T-helper 9 cell (primary cell): Measurements from ENCODE around the gene EFCAB8.

Source experiments
- DNase-seq: peaks from one replicate; pipeline ENCODE4 v3.0.0-alpha.2; 2020

EFCAB8 gene

DNA sequence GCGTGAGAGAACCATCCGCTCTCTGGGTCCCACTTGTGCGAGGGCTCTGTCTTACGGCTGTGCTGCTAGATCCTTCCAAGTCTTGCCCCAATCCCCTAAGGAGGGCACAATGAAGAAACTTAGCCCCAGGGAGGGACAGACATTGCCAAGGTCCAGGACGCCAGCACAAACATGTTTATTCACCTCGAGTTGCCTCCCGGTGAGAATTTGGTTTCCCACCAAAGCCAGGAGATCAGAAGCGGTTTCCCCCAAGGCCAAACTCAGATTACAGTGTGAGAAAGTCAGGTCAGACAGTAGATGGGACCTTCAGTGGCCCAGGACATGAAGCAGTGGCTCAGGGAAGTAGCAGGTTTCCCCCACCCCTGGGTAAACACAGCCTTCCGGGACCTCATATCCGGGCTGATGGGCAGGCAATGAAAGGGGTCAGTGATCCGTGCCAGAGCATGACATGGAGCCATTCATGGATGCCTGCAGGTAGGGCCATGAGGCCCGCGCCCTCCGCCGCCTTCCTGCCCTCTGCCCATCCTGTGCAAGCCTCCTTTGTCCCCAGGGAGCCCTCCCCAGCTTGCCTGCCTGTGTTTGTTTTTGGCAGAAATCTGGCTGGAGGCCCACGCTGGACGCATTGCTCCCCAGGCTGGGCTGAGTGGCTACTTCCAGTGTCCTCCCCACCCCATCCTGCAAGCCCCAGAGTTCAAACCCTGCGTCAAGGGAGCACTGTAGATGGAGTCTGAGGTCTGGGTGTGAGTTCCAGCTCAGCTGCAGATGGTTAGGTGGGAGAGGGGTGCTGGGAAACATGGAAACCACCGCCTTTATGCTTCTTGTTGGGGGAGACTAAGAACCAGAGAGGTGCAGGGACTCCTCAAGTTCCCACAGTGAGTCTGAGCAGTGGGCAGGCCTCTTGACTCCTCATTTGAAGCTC lies 150.8 kb downstream of the EFCAB8 start:
- no peak for DNase-seq

DNA sequence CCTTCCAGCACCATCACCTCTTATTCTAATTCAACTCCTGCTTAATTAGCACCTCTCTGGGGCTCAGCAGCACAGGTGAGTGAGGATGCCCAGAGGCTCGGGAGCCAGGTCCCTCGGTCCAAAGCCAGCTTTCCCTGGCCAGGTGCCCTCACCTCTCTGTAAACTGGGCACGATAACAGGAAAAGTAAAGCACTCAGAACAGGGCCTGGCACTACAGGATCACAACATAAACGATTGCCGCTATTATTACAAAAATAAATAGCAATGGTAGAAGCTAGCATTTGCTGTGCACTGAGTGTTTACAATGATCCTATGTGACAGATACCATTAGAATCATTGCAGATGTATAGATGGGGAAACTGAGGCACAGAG lies 151.4 kb downstream of the EFCAB8 start:
- no peak for DNase-seq

DNA sequence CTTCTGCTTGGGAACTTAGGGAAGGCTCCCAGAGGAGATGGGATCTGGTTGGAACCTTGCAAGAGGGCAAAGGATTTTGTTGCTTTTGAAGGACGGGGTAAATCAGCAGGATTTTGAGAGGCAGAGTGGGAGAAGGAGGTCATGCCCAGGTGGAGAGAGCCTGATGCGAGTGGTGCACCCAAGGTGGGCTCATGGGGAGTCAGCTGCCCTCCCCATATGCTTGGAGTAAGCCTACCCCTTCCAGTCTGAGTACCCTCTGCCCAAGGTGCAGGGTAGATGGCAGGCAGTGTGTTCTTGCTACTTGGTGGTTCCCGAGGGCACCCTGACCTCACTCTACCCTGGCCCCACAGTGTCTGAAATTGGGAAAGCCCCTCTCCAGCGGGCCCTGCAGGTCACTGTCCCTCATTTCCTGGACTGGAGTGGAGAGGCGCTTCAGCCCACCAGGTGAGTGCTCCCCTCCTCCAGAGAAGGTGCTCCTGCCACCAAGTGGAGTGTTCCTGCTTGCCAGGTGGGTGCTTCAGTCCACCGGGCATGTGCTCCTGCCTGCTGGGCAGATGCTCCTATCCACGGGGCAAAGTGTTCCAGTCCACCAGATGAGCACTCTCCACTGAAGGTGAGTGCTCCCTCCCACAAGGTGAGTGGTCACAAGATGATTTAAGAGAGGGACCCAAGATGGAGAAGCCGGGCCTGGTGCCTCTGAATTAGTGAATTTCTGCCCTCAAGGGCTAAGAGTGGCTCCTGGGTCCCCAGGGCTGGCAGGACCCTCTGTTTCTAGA lies 152.1 kb downstream of the EFCAB8 start:
- no peak for DNase-seq
